ENCODE data around the gene KLHL30.

DNA sequence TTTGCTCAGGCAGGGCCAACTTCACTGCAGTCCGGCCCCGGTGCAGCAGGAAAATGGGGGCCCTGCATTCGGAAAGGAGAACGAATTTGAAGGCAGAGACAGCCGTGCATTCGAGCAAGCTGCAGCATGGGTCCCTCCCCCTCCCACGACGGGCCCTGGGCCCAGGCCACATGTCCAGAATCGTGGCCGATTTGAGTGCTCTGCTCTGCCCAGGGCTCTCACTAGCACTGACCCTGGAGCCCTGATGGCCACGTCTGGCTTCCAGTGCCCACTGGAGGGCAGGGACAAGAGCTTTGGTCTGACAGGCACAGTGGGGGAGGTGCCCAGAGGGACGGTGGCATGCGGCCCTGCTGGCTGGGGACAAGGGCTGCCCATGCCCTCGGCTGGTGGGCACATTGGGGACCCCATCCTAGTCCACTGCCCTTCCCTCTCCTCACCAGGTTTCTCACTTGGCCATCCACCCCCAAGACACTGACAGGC, 14.4 kb upstream of the KLHL30 start:
- TF ChIP-seq, protein P1, sequence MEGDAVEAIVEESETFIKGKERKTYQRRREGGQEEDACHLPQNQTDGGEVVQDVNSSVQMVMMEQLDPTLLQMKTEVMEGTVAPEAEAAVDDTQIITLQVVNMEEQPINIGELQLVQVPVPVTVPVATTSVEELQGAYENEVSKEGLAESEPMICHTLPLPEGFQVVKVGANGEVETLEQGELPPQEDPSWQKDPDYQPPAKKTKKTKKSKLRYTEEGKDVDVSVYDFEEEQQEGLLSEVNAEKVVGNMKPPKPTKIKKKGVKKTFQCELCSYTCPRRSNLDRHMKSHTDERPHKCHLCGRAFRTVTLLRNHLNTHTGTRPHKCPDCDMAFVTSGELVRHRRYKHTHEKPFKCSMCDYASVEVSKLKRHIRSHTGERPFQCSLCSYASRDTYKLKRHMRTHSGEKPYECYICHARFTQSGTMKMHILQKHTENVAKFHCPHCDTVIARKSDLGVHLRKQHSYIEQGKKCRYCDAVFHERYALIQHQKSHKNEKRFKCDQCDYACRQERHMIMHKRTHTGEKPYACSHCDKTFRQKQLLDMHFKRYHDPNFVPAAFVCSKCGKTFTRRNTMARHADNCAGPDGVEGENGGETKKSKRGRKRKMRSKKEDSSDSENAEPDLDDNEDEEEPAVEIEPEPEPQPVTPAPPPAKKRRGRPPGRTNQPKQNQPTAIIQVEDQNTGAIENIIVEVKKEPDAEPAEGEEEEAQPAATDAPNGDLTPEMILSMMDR (IDR thresholded peaks at IDR 0.05), result no peak
- no peak for TF ChIP-seq POLR2A (IDR thresholded peaks at IDR 0.05)

Data from adrenal gland (tissue), 5 donors.